Natural killer cell (primary cell): ENCODE results near the gene MMP11. TPM values are rescaled to one million over a fixed set of nuclear protein-coding genes. Genes with fewer than 3 reads are reported as not detected.

Experiments
- ATAC-seq, 3 donors: fragments of 150-1000 bp in 2 of 3; fragments of 200-7000 bp in 1 of 3; cut with Tn5 transposase; 1 replicate in 1 of 3; 2 replicates in 2 of 3; pipeline ENCODE4 v1.10.0; 2021; ENCODE audit warnings: mild to moderate bottlenecking in 2 of 3, moderate library complexity in 2 of 3
- DNase-seq, 2 donors: peaks; one replicate each; pipeline versions ENCODE4 v3.0.0 to v3.0.0-alpha.2; 2013 to 2021; ENCODE audit warnings: mixed read lengths in 1 of 2
- H3K27ac ChIP-seq: one replicate; pipeline ENCODE4 v1.5.1; 2013; ENCODE audit warnings: mild to moderate bottlenecking, low read length
- H3K27me3 ChIP-seq: one replicate; pipeline ENCODE4 v1.6.1; 2013; ENCODE audit warnings: low read length; ENCODE audit not compliant: control insufficient read depth, insufficient read depth
- H3K36me3 ChIP-seq: one replicate; pipeline ENCODE4 v1.6.1; 2013; ENCODE audit warnings: low read length; ENCODE audit not compliant: control insufficient read depth, insufficient read depth
- H3K4me1 ChIP-seq: one replicate; pipeline ENCODE4 v1.6.1; 2013; ENCODE audit warnings: low read length; ENCODE audit not compliant: control insufficient read depth, insufficient read depth
- H3K4me3 ChIP-seq: one replicate; pipeline ENCODE4 v1.5.1; 2013; ENCODE audit warnings: low read length
- H3K9me3 ChIP-seq: one replicate; pipeline ENCODE4 v1.6.1; 2013; ENCODE audit warnings: low read length; ENCODE audit not compliant: control insufficient read depth, insufficient read depth
- H3K27ac Mint-ChIP-seq, 2 donors: one replicate each; pipeline ENCODE4 v1.8.0; 2022; ENCODE audit warnings: mild to moderate bottlenecking in 2 of 2, mixed read lengths in 2 of 2, moderate library complexity in 1 of 2
- H3K27me3 Mint-ChIP-seq, 2 donors: one replicate each; pipeline ENCODE4 v1.8.0; 2022; ENCODE audit warnings: low read depth in 2 of 2, mixed read lengths in 2 of 2
- H3K36me3 Mint-ChIP-seq: one replicate; pipeline ENCODE4 v1.8.0; 2022; ENCODE audit warnings: mixed read lengths
- H3K4me1 Mint-ChIP-seq, 2 donors: one replicate each; pipeline ENCODE4 v1.8.0; 2022; ENCODE audit warnings: mixed read lengths in 2 of 2
- H3K4me3 Mint-ChIP-seq: one replicate; pipeline ENCODE4 v1.8.0; 2022; ENCODE audit warnings: mild to moderate bottlenecking, moderate library complexity, mixed read lengths
- H3K9me3 Mint-ChIP-seq, 2 donors: one replicate each; pipeline ENCODE4 v1.8.0; 2022; ENCODE audit warnings: mixed read lengths in 2 of 2
- CTCF ChIP-seq: fragments of 200-600 bp; IDR thresholded peaks from one replicate; pipeline ENCODE4 v1.8.0; 2022; ENCODE audit warnings: antibody characterized with exemption
- WGBS: methylation state at CpG from one replicate; pipeline ENCODE4 v1.1.7; 2013; ENCODE audit warnings: missing lambda C conversion rate; ENCODE audit not compliant: insufficient coverage; 5-methylcytosine and 5-hydroxymethylcytosine counted together
- intact Hi-C: fragments of 100-400 bp; cut with micrococcal nuclease; formaldehyde crosslinking; loops from one replicate; pipeline ENCODE4 v1.14.2; 2022
- total RNA-seq, 4 donors: library from RNA; stranded (reverse); fragments of 120-200 nt in 1 of 4; gene quantifications; one replicate each; pipeline versions ENCODE4 v1.2.3 to v1.2.4, GENCODE V29; 2013 to 2022

Gene MMP11
- total RNA-seq, 3 donors from 2014 or later (not counting 1 experiment from before 2014, with no cell fraction given), result 0.71 to 1.7 (median 0.91) TPM

DNA sequence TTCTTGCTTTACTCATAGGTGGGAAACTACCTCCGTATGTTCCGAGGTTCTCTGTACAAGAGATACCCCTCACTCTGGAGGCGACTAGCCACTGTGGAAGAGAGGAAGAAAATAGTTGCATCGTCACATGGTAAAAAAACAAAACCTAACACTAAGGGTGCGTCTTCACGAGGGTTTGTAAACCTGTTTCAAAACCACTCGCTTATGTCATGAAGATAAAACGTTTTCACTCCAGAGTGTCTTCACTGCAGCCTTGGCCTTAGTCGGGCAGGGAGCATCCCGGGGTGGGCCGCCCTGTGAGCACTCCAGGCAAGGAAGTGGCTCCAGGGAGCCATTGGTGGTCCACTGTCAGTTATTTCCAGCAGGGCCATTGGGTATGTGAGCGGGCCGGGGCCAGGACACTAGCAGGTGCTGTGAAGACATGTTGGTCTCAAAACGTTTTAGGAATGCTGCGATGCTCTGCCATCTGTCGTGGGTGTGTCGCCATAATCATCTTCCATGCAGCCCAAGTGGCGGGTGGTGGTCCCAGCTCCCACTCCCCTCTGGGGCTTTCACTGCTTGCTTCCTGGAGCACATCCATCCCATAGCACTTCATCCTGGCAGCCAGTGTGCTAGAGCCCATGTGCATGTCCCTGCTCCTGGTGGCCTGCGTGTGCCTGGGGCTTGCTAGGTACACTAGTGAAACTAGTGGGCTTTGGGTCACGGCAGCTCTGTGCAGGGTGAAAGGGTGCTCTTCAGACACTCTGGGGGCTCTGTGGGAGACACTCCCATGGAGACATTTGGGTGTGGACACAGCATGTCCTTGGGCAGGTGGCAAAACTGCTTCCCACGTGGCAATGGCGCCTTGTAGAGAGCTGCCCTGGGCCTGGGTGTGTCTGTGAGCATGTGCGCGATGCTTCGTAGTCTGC, 19.3 kb downstream of the MMP11 start:
- Histone ChIP-seq H3K36me3 (peaks cover 33% of the 10 kb centered on the region), H3K4me3 (no peak overlapping the region), H3K27ac (no peak overlapping the region), H3K9me3 (no peaks in the 10 kb centered on the region), H3K27me3 (no peaks in the 10 kb centered on the region), H3K4me1 (peaks cover 11% of the 10 kb centered on the region)
- no peak for TF ChIP-seq CTCF
- DNase-seq (no peak), ATAC-seq (no peak)
- H3K9me3 Mint-ChIP-seq, result no peaks in the 10 kb centered on the region
- WGBS, result 84% methylated on average over 21 of the region's 25 CpGs
- intact Hi-C loops, result no loop called here
- H3K4me1 Mint-ChIP-seq, result peaks cover 38% of the 10 kb centered on the region in 2 donors
- peak overlapping the region in 1 of 2 donors; percentile 40 for H3K27ac Mint-ChIP-seq
- no peaks in the 10 kb centered on the region for H3K27me3 Mint-ChIP-seq
- peaks cover 6% of the 10 kb centered on the region for H3K36me3 Mint-ChIP-seq
- H3K4me3 Mint-ChIP-seq, result no peak overlapping the region

DNA sequence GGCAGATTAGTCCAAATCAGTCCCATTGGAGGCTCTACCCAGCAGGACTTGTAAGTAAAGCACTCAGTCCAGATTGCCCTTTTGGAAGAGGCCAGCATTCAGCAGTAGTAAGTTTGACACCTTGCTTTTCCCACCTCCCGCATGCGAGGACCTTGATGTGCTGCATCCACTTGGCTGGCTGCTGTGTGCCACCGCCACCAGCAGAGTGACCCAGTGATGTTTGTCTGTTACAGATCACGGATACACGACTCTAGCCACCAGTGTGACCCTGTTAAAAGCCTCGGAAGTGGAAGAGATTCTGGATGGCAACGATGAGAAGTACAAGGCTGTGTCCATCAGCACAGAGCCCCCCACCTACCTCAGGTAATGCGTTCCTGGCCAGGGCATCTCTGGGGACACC, 20.7 kb downstream of the MMP11 start:
- Histone ChIP-seq H3K27ac (no peak overlapping the region), H3K4me1 (peaks cover 1% of the 10 kb centered on the region), H3K4me3 (no peak overlapping the region), H3K27me3 (no peaks in the 10 kb centered on the region), H3K36me3 (peaks cover 39% of the 10 kb centered on the region), H3K9me3 (no peaks in the 10 kb centered on the region)
- no peaks in the 10 kb centered on the region for H3K27me3 Mint-ChIP-seq
- no peaks in the 10 kb centered on the region for H3K9me3 Mint-ChIP-seq
- TF ChIP-seq CTCF, result no peak
- peaks cover 27 to 28% of the 10 kb centered on the region in 2 donors for H3K4me1 Mint-ChIP-seq
- peaks cover 6% of the 10 kb centered on the region for H3K36me3 Mint-ChIP-seq
- ATAC-seq, result no peak
- intact Hi-C loops, result no loop called here
- no peak for DNase-seq
- peak overlapping the region; percentile 31 to 40 for H3K27ac Mint-ChIP-seq
- H3K4me3 Mint-ChIP-seq, result no peak overlapping the region
- 97% methylated on average over 7 of the region's 8 CpGs for WGBS

GRCh38 chr22:23796461-23796860, 23.8 kb downstream of the MMP11 start:
- peaks cover 13% of the 10 kb centered on the region for H3K4me1 ChIP-seq
- TF ChIP-seq CTCF, result no peak
- DNase-seq (no peak), ATAC-seq (no peak)
- H3K27me3 ChIP-seq, result no peaks in the 10 kb centered on the region
- Mint-ChIP-seq H3K4me3 (no peak overlapping the region), H3K9me3 (no peaks in the 10 kb centered on the region), H3K27ac (no peak overlapping the region), H3K27me3 (no peaks in the 10 kb centered on the region), H3K4me1 (peaks cover 18 to 19% of the 10 kb centered on the region in 2 donors), H3K36me3 (peaks cover 6% of the 10 kb centered on the region)
- WGBS, result 87% methylated on average over 5 of the region's 5 CpGs
- intact Hi-C loops, result no loop called here
- no peak overlapping the region for H3K27ac ChIP-seq
- no peak overlapping the region for H3K4me3 ChIP-seq
- no peaks in the 10 kb centered on the region for H3K9me3 ChIP-seq
- H3K36me3 ChIP-seq, result peaks cover 51% of the 10 kb centered on the region
